HG02970 (cell line): ENCODE results near the gene ZSWIM6.
A peak's percentile ranks its signal among the peaks of the same experiment; 100 is the strongest.

Experiments
- ATAC-seq: cut with Tn5 transposase; IDR thresholded peaks from one replicate; pipeline ENCODE4 v1.9.1; 2021; ENCODE audit warnings: mild to moderate bottlenecking, moderate library complexity, moderate number of reproducible peaks; ENCODE audit not compliant: unreplicated experiment, low FRiP score

ZSWIM6 gene

DNA sequence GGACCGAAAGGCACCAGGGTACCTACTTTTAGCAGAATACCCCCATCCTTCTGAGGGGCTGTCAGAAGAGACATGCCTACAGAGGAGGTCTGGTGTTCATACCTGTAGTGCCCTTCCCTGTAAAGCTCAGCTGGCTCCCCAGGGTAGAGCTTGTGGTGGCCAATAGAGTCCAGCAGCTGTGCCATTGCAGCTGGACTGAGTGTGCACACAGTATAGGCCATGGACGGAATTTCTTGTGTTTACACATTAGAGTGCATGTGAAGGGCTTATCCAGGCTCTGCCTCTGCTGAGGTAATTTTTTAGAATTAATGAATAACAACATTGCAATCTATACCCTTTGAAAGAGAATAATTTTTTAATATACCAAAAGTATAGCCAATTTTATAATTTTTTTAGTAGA, 191.0 kb downstream of the ZSWIM6 start:
- ATAC-seq, result no peak

DNA sequence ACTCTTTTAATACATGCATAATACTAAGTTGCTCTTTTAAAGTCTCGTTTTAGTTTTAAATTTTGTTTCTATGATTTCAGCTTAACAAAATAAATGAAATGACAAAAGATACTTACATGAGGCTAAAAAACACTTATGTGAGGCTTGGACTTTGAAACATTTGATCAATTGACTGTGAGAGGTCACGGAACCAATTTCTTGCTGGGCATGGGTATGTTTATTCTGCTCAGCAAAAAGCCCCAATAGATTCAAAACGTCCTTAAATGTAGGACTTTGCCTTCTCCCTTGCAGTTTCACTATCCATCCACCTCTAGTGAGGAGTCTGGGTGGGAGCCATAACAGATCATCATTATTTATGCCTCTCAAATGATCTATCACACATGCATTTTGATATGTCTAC, 191.9 kb downstream of the ZSWIM6 start:
- ATAC-seq, result no peak

DNA sequence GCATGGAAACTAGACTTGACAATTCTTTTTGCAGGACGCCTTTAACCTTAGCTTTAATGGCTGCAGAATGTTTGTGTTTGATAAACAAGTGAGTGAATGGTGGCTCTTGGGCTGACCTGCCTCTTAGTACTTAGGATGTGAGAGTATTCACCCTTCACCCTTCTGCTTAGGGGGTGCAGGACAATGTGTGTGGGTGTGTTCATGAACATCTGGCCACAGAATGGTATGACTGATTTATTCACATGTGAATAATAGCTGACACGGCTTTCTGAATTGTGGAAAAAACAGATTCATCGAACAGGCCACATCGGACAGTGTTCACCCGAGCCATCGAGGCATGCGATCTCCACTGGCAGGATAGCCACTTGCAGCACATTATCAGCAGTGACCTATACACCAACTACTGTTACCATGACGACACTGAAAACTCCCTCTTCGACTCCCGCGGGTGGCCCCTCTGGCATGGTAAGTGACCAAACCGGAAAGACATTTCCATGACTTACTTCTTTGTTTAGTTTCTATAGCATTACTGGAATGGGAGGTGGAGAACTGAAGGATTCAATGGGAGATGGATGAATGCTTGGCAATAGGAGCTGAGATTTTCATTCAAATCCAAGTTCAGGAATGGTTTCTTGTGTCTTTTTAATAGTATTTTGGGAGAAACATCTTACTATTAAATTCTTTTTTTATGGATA, 193.6 kb downstream of the ZSWIM6 start:
- ATAC-seq, result no peak

DNA sequence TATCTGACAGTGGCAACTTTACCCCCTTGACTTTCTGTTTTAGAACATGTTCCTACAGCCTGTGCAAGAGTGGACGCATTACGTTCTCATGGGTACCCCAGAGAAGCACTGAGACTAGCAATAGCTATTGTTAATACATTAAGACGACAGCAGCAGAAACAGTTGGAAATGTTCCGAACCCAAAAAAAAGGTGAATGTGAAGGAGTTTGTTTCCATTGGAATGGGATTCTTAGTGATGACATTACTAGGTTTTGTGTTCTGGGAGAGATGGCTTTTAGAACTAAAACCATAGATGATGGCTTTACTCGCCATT, 194.1 kb downstream of the ZSWIM6 start:
- ATAC-seq, result no peak

DNA sequence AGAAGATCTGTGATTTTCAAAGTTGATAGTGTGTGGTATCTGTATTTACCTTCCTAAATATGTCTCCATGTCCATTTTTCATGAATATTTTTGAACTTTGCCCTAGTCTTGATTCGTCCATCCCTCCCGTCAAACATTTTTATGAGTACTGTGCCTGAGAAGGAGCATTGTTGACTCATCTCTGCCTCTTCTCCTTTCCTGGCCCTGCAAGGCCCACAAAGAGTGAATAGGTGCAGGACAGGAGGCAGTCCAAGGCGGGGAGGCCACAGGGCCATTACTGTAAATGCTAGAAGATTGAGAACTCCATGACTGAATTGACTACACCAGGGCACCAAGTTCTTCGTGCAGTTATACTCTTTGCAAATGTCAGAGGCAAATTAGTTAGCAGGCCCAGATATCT, 200.9 kb downstream of the ZSWIM6 start:
- no peak for ATAC-seq

DNA sequence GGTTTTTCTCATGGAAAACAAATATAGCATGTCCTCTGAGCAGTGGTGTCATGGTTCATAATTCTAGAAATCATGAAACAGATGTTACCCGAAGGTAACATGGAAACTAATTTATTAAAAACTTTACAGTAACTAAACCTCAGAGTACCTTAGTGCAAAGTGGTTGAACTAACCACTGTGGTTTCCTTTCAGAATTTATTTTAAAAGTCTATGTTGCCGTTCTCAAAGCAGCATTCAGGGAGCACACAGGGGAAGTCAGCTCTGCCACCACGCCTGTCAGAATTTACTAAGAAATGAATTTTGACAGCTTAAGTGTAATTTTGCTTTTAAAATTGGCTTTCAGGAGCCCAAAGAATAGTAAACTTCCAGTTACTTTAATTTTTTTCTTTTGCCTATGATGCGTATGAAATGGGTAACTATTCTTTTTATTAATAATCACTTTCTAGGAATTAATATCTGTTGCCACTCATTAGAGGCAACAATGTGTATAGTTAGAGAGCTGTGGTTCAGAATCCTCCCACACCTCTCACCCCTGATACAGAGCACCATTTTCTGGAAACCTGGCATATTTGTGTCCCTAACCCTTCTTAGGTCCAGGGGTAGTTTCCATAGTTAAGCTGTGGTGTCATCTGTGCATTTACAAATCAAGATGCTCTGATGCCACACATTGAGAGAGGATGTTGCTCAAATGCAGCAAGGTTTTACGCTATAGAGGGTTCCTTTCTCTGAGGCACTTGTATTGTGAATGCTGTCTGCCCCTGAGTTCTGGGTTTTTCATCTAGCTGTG, 202.6 kb downstream of the ZSWIM6 start:
- ATAC-seq, result peak; percentile 61

DNA sequence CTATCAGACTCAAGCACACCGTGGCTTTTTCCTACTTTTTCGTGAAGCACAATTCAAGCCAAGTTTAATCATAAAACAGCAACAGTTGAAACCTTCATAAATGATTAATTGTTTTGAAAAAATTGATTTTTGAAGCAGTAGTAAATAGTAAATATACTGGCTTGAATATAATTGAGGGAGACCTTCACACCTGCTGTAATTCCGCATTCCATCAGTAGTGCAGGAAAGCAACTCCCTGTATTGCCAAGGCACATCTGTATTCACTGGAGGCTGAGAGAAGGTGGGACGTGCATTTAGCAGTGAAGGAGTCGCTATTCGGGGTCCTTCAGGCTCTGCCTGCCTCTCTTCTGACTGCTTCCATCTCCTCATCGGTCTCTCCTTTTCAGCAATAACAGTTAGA, 203.8 kb downstream of the ZSWIM6 start:
- ATAC-seq, result no peak

DNA sequence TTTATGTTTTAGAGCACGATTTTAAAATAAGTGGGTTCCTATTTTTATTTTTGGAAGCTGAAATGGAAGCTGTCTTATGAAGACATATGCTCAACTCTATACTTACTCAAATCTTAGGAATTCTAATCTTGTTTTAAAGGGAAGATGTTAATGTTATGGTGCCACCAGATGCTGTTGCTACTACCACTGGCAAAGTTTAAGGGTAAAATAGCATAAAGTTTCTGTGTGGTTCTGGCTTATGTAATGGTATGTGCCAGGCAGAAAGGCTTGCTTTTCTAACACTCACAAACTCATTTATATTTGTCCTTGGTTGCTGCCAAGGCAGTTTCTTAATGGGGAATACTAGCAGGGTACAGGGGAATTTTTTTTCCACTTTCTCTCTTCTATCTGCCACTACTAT, 204.9 kb downstream of the ZSWIM6 start:
- no peak for ATAC-seq

DNA sequence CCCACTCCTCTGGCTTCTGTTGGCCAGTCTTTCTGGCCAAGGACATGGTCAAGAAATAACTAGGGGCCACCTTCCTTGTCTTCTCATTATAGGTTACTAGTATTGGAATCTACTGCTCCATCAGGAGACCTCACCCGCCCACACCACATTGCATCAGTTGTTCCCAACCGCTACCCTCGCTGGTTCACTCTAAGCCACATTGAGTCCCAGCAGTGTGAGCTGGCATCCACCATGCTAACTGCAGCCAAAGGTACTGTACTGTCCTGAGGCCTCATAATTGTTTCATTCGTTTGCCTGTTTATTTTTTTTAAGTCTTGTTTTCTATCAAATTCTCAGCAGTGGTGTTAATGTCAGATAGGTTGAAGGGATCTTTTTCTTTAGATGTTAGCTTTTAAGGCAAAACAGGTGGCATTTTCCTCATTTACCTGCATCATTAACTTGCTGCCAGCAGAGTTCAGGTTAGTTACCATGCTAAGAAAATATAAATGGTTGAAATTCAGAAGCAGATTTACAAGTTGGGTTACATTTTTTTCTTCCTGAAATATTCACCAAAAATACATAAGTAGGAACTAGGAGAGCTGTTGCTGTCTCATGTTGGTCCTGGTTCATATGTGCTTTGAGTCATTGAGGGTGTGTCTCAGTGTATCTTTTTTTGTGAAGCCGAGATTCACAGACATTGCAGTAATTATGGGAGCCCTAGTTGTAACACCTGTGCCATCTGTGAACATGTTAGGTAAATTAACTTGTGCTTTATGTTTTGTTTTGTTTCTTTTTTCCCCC, 206.9 kb downstream of the ZSWIM6 start:
- no peak for ATAC-seq

DNA sequence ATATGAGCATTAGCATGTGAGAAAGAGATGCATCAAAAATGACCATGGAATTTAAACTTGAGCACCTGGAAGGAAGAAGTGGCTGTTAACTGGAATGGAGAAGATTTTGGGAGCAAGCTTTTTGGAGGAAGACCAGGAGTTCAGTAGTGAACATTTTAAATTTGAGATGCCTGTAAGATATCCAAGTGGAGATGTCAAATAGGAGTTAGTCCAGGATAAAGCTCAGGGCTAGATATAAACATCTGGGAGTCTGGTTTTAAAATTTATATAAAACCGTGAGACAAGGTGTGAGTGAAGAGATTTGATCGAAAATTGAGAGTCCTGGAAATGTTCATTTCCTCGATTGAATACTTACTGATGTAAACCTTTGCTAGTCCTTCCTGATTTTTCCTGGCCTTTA, 217.5 kb downstream of the ZSWIM6 start:
- ATAC-seq, result no peak

DNA sequence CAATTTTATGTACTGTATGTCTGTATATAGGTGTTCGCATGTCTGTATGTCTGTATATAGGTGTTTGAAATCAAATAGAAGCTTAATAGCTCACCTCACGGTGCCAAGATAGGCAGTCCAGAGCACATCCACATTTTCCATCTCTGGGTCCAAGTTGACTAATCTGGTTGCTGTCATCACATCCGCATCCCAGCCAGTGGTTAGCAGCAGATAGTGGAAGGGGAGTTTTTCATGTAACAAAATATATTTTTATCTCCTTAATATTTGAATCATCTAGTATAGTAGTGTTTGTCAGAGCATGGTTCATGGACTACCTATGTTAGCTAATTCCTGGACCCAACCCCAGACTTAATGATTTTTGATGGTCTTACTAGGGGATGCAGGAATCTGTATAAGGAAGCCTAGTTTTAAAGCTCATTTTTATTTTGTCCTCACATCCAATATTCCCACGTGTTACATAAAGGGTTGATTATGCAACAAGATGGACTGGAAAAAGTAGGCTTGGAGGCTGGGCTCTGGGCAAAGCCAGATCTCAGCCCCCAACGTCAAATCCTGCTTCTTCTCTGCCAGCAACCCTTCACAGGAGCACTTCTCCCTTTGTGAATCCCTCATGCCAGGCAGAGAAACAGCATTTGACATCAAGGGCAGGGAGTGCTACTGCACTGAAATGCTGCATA, 219.7 kb downstream of the ZSWIM6 start:
- ATAC-seq, result no peak

DNA sequence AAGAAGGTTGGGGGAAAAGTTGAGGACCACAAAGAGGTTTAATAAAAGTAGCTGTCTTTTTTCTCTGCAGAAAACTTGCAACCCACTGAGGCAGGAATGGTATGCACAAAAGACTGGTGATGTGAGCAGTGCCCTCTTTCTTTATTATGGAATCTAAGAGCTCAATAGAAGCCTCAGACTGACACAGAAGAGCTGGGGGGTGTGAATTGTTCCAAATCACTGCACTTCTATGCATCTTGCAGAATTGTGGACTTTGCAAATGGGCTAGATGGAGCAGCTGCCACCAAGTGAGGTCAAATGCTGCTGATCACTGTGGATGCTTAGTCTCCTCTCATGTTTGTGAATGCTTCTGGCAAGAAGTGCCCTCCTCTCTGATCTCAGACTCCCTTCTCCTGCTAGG, 227.1 kb downstream of the ZSWIM6 start:
- no peak for ATAC-seq

DNA sequence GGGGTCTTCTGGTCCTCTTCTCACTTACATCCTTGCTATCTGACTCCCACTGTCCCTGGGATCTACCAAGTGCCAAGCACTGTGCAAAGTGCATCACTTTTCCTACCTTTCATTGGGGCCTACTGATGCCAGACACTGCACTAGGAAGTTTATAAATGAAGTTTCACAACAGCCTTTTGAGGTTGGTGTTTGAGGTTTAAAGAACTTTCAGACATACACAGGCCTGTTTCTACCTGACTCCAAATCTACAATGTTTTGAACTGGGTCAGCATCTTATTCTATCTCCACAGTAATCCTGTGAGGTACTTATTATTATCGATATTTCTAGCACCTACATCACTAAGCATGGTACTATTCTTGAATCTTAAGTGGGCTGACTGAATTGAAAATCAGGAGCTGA, 227.7 kb downstream of the ZSWIM6 start:
- no peak for ATAC-seq

DNA sequence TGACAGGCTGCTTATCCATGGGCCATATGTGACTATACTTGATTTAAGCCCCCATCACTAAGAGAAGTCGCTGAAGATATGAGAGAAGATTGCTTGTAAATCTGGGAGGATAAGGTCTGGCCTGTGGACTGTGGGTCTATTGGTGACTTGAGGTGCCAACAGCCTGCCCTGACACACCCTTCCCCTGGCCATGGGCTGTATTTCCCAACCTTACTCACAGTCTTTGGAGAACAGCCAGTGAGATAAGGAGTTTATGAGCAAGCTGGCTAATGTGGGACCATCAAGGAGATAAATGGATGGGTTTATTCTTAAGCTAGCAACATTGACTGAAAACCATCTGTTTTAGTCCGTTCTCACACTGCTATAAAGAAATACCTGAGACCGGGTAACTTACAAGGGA, 231.3 kb downstream of the ZSWIM6 start:
- no peak for ATAC-seq

DNA sequence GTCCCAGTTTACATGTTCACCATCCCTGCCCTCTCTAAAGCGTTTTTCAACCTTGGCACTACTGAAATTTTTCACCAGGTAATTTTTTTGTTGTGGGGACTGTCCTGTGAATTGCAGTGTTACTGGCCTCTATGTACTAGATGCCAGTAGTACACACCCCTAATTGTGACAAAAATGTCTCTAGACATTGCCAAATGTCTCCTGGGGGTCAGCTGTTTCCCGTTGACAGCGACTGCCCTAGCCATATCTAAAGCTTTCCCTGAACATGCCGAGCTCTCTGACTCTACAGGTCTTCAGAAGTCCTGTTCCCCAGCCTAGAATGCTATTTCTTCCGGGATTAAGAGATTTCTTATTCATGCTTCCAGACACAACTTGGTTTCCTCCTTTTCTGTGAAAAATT, 235.3 kb downstream of the ZSWIM6 start:
- no peak for ATAC-seq

DNA sequence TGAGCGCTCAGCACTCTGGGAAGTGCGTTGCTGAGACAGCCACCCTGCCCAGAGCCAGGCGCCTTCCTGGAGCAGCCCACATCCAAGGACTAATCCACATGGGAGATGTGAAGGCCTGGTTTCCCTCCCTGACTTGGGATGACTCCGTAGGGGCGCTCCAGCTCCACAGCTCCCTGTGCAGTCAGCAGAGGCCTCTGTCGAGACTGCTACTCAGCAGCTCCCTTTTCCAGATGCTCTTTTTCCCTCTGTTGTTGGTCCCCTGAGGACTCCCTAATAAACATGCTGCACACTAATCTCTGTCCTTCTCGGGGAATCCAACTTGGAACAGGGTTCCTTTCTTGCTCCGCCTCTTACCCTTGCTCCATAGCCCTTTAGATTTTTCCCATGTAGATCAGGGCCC, 237.3 kb downstream of the ZSWIM6 start:
- ATAC-seq, result no peak

DNA sequence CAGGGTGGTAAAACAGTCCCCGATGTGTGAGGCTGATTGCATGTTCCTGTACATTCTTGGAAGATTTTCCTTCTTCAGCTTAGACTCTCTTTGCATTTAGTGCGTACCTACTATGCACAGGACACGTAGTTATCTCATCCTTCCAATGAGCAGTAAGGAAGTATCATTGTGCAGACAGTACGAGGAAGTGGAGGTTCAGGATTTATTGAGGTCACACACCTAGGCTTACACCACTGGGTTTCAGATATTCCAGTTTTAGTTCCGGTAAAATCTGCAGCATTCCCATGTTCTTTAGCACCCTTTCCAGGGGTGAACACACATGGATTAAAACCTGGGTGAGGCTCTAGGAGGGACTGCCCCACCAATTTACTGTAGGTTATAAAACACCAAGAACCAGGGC, 238.7 kb downstream of the ZSWIM6 start:
- ATAC-seq, result no peak

DNA sequence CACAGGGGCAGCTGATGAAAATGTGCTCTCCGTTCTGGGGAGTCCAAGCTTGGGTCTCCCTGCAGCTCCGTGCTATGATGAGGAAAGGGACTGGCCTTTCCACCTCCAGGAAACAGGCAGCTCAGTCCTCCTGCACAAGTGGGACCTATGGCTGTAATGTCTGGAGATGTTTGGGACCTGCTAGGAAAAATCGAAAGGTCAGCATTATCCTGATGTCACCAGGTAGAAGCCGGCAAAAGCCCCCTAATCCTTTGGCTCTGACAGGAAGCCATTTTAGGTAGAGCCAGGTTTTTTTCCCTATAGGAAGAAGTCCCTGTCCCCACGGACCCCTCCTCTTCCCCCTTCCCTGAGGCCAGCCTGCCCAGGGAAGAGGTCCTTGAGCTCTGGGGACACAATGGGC, 240.9 kb downstream of the ZSWIM6 start:
- no peak for ATAC-seq

DNA sequence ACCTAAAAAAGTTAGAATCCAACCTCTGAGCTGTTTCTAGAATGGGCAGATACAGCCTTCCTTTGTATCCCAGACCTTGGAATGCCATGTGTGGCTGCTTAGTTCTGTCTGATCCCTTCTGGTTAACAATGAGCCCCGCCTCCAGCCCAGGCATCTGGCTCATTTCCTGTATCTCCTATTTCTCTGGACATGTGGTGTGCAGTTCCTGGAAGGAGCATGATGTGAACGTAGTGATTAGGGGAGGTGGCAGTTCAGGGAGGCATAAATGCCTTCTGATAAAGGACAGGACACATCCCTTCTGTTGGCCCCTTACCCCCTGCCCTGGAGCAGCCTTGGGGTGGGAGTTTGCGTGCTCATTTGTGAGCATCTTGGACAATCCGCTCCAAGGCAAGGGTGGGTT, 243.0 kb downstream of the ZSWIM6 start:
- ATAC-seq, result no peak

DNA sequence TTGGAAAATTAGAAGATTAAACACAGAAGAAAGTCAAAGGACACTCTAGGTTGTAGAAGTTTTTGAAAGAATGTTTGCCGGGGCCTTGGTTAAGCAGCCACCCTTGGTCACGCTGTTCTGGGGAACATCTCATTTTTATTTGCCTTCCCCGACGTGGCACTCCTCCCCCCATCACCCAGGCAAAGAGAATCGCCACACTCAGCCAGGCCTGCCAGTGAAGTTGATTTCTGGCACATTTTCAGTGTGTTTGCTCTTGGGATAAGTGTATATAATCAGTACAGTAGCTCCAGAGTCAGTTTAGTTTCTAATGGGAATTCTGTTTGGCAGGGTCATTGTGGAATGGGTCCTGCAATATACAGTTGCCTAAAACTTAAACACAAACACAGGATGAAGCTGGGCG, 243.5 kb downstream of the ZSWIM6 start:
- ATAC-seq, result no peak

DNA sequence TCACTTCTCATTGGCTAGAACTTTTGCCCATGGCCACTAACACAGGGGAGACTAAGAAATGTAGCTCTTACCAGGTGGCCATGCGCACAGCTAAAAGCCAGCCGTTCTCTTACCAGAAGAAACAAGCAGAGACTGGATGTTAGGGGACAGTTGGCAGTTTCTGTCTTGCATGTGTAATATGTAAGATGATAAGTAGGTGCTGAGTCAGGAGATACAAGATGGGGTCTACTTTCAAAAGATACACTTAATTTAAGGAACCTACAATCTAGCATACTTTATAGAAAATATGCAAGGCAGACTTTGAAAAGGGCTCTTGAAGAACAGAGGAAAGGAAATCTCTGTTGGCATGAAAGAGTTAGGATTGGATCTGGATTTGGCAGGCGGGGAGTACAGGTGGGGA, 244.5 kb downstream of the ZSWIM6 start:
- no peak for ATAC-seq
